GM18502 (cell line): ENCODE results near the gene TAGAP.
A peak's percentile ranks its signal among the peaks of the same experiment; 100 is the strongest.
"Not testable (repeated sequence)": the region's sequence is repeated elsewhere in the genome, so short reads cannot be mapped to it uniquely, and the experiment has no call there.

ENCODE experiments used
- ATAC-seq: cut with Tn5 transposase; IDR thresholded peaks from one replicate; pipeline ENCODE4 v1.9.1; 2021; ENCODE audit warnings: mild to moderate bottlenecking; ENCODE audit not compliant: unreplicated experiment, poor library complexity

Gene TAGAP

DNA sequence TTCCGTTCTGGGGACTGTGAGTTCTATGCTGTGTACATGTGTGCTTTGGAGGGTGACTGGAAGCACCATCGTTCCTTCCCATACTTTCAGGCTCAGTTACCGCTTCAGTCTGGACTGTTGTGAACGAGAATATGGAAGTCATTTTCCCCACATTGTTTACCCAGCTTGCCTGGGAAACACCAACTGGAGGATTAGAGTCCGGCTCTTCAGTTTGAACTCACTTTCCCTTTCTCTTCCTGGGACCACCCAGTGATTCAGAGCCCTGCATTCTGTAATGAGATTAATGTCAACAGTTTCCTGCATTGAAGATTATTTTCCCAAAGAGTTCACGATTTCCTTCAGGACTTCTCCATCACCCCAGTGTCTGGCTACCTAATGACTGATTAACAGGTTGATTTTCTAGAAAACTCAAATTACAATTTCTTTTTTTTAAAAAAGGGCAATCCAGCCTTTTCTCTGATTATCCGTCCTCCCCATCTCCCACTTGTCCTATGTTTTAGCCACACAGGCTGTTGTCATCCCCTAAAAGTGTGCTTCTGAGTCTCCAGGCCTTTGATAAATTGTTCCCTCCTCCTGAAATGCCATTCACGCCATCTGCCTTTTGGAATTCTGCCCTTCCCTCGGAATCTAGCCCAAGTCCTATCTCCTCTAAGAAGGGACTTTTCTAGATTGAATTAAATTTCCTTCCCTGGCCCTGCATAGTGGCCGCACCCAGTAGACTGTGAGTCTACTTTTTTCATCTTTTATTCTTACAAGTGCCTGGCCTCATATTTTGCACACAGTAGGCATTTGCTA lies 3.3 kb upstream of the TAGAP start:
- no peak for ATAC-seq

- no peak for ATAC-seq
Measured at GRCh38 chr6:159045801-159046200, 1.0 kb upstream of the TAGAP start.

GRCh38 chr6:159043947-159044346 lies 844 bp downstream of the TAGAP start:
- no peak for ATAC-seq

DNA sequence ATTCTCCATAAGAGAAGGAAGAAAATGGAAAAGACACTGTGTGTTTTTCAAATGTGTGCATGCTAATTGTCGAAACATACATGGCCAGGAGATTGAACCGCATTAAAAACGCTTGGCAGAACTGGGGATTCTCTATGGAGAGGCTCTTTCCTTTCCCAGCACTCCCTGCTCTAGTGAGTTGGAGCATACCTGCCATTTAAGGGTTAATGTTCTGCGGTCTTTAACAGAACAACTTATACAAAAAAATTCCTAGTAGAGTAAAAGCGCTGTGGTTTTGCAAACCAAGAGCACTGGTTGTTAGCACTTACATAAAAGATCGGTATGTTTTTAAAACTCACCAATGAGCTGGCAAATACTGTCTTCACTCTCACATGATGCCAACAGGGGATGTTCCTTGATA lies 1.5 kb downstream of the TAGAP start:
- ATAC-seq, result no peak

GRCh38 chr6:159042826-159043181 lies 2.0 kb downstream of the TAGAP start:
- no peak for ATAC-seq

DNA sequence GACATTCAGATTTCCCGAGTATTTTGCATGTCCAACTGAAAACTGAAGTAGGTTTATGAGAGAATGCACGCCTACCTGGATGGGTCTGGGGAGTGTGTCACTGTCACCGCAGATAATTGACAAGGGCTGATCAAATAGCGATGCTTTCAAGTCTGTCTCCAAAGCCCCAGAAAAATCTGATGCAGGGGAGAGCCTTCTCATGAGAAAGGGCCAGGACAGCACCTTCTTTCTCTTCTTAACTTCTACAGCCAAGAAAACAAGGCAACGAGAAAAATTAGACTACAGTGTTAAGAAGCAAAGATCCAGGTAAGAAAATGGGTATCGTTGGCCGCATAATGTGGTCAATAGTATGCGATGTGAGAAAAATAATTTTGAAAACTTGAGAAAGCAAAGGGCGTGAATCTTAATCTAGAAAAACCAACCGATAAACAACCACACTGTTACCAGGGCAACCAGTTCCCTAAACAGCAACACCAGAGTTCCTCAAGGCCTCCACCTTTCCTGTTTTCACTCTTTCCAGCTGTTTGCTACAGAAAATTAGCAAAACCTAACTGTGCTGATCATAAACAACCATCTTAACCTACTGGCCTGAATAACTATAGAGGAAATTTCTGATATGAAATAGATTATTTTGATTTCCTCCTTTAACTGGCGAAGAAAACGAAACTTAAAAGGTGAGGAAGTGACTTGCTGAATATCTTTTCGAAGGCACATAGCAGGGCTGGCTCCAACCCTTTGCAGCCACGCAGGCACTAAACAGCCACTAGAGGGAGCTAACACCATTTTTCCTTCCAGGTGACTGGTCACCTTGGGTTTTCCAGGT lies 2.6 kb downstream of the TAGAP start:
- peak; percentile 44 for ATAC-seq

DNA sequence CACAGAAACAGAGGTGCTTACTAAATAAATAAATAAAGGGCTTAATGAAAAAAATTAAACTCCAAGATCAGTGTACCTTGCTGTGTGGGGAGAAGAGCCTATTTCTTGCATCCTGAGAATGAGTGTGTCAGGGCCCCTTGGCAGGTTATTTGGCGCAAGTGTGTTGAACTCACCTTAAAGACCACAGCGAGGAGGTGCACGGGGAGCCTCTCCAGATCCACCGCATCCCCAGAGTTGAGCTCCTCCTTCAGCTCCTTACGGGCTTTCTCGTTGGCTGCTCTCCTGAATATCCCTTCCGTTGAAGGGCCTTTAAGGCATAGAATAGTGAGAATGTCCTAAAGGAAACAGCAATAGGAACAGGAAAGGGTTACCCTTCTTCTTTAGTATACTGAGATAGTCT lies 3.6 kb downstream of the TAGAP start:
- no peak for ATAC-seq

- no peak for ATAC-seq
Measured at GRCh38 chr6:159039885-159040258, 4.9 kb downstream of the TAGAP start.

- ATAC-seq, result peak; percentile 82
Measured at GRCh38 chr6:159038914-159039884, 5.6 kb downstream of the TAGAP start.

GRCh38 chr6:159038318-159038717 lies 6.5 kb downstream of the TAGAP start:
- ATAC-seq, result not testable (repeated sequence)

DNA sequence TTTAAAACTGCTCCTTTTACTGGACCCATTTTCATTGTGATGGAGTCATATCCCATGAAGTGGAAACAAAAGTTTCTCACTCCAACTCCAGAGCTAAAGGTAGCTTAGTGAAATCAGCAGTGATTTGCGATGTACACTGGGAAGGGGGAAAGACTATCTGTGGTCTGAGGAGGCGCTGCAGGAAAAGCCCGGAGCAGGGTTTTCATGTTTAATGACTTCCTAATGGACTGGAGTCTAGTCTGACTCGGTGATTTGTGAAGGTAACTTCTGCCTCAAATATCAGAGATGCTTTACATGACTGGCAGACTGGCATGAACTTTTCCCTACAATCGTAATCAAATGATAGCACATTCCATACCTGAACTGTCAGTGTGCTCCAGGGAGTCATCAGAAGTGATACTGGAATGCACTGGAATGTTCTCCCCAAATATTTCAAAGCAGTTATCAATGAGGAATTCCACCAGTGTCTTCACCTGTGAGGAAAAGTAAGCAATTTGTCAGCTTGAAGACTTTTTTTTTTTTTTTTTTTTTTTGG lies 7.0 kb downstream of the TAGAP start:
- no peak for ATAC-seq

DNA sequence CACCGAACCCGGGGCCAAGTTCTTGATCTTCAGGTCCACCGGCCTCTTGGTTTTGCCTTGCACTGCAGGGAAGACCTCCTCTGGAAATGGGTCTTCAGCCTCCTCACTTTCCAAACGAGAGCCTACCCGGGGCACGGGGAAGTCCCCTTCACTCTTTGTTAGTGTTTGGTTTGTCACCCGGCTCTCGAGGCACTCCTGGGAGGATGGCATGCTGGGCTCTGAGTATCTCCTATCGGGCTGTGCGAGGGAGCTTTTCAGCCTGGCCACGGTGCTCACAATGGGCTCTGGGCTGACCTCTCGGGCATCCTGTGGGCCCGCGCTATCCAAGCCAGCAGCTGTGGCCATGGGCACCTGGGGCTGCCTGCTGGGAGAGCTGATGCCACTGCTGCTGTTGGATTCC lies 8.1 kb downstream of the TAGAP start:
- no peak for ATAC-seq

- ATAC-seq, result no peak
Measured at GRCh38 chr6:159035891-159036290, 8.9 kb downstream of the TAGAP start.

DNA sequence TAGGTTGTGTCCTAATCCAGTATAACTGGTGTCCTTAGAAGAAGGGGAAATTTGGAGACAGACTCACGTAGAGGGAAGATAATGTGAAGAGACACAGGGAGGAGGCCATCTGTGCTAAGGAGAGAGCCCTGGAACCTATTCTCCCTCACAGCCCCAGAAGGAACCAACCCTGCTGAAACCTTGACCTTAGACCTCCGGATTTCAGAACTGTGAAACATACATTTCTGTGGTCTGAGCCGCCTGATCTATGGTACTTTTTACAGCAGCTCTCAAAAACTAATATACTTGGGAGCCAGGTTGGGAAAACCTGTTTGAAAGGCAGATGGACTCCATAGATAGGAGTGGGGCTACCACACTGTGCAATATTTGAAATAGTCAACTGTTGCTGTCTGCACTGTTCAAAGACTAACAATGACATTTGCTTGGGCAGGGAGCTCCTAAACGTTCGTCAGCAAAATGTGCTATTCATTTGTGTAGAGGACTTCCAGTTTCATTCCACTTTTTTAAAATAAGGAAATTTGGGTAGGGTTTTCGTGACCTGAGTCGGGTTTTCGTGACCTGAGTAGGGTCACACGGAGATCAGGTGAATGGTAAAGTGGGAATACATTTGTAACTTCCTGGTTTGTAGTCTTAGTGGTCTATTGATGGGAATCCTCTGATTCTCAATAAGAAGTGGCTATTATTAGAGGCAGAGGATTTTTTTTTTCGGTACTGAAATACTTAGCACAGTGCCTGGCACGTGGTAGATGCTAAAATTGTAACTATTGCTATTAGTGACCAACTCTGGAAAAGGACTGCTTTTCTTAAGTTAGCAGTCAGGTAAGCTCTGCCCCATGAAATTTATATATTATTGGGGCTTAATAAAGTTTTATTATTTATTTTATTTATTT lies 11.4 kb downstream of the TAGAP start:
- ATAC-seq, result peak; percentile 46

- ATAC-seq, result no peak
Measured at GRCh38 chr6:159031846-159032245, 12.9 kb downstream of the TAGAP start.

DNA sequence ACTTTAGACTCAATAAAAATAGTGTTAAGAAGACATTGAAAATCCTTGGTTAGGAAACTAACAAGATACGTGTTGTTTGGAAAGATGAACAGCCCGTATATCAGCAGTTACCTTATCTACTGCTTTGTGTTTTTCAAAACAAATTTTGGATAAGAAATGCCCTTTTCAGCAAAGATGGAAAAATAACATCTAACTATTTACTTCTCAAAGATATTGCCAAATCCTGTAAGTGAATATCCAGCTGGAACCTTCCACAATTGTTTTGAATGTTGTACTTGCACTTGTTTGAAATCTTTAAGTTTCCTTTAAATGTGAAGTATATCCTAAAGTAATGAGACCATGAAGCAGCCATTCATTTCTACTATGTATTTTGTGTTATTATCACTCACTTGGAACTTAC lies 14.6 kb downstream of the TAGAP start:
- ATAC-seq, result no peak

DNA sequence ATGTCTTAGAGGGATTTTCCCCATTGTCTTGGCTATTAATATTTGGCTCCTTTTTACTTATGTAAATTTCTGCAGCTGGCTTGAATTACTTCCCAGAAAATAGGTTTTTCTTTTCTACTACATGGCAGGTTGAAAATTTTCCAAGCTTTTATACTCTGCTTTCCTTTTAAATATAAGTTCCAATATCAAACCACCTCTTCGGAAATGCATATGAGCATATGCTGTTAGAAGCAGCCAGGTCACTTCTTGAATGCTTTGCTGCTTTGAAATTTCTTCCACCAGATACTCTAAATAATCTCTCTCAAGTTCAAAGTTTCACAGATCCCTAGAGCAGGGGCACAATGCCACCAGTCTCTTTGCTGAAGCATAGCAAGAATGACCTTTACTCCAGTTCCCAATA lies 19.6 kb downstream of the TAGAP start:
- not testable (repeated sequence) for ATAC-seq

GRCh38 chr6:159023893-159024292 lies 20.9 kb downstream of the TAGAP start:
- no peak for ATAC-seq

DNA sequence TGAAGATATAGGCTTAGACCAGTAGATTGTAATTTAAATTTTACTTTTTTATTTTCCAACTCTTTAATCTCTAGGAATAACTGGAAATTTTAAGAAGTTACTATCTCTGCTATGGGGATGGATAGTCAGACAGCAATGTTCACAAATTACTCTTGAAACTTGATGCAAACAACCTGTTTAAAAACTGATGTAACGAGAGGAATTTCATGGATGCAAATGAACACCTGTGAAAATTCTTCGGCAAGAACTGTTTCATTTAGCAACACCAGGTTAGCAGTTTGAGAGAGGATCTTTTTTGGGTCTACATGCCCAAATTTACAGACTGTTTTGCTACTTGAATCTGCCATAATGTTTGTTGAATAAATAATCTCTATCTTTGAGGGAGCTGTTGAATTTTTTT lies 24.8 kb downstream of the TAGAP start:
- no peak for ATAC-seq
